HG03432 (cell line): Measurements from ENCODE around the gene HOXA13.

Source experiments
- ATAC-seq: cut with Tn5 transposase; IDR thresholded peaks from one replicate; pipeline ENCODE4 v1.9.1; 2021; ENCODE audit warnings: mild to moderate bottlenecking, moderate library complexity; ENCODE audit not compliant: unreplicated experiment

The HOXA13 gene

GRCh38 chr7:27193335-27194001, 6.4 kb downstream of the HOXA13 start:
- ATAC-seq: no peak

- no peak for ATAC-seq
Observed at GRCh38 chr7:27192546-27193334, 7.2 kb downstream of the HOXA13 start.

GRCh38 chr7:27191833-27192545, 7.9 kb downstream of the HOXA13 start:
- ATAC-seq: no peak

DNA sequence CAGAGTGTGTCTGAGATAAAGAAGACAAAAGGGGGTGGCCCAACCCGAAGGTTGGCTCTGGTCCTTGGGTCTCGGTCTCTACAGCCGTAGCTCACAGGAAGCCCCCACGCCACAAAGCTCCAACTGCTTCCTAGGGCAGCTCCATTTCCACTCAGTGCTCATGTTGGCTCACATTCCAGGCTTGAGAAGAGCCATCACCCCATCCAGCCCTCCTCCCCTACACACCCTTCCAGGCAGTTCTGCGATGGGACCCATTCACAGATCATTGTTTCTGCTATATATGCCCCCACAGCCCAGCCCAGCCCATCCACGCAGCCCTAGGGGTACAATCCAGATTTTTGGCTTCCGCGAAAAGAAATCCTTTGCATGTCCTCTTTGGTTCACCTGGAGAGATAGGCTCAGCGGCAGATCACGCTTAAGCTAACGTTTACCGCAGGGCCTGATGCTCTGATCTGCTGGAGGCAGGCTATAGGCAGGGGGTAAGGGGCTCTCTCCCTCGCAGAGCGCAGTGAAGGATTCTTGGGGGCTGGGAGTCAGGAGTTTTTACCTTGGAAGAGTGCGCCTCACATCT, 8.6 kb downstream of the HOXA13 start:
- ATAC-seq: no peak

- ATAC-seq: no peak
Observed at GRCh38 chr7:27189997-27190748, 9.7 kb downstream of the HOXA13 start.

DNA sequence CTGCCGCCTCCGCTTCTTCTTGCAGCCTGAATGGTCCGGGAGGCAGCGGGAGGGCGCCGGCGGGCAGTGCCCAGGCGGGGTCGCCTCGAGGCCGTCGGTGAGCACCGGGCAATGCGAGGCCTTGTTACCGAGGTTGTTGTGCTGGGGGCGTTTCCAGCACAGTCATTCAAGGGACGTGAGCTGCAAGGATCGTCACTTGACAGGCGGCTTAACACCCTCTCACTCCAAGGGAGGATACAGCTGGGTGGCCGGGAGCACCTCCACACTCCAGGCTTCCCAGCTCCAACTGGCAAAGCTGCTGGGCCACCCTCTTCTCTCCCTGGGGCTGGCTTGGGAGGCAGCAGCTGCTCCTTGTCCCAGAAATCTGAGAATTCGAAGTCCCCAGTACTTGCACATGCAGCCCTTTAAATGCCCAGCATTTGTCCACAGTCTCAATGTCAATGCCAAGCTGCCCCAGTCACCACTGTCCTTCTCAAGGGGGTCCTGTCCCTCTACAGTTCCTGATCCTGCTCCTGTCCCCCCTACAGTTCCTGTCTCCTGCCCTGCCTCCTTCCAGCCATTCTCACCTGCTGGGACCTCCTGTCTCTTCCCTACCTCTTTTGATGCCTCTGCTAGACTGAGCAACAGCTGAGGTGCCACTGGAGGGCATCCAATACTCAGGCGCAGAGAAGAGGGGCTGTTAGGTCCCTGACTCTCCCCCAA, 10.4 kb downstream of the HOXA13 start:
- no peak for ATAC-seq

GRCh38 chr7:27188386-27189294, 11.3 kb downstream of the HOXA13 start:
- ATAC-seq: no peak

DNA sequence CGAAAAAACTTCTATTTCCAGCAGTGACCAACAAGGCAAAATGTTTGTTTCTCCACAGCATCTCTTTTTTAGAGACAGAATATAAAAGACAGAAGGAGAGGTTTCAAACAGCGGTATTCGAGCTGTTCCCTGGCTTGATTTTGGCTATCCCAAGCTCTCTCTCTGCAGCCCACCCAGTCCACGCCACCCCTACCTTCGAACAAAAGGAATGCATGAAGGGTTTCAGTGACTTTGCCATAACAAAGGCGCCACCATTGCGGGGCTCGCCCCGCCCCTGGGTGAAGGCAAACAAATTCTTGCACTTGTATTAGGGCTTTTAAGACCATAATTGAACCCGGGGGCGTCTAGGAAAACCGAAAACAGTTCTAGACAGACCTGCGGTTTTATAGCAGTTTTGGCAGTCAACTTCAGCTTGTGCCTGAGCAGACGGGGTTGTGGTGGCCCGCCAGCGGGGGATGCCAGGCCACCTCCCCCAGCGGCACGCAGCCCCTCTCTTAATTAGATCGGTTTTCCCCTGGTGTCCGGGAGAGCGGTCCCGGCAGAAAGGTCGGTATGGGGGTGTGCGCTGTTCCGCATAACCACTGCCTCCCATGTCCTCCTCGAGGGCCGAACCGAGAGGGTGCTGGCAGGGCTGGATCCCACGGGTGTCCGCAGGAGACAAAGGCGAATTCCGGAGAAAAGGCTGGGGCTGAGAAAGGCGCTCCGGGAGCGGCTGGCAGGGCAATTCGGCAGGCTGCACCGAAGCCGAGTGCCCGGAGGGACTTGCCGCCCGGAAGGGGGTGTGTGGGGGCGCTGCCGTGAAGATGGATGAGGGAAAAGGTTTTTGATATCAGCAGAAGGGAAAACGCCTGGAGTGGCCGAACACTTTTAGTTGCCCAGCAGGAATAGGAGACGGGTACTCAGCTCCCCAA, 12.2 kb downstream of the HOXA13 start:
- no peak for ATAC-seq

DNA sequence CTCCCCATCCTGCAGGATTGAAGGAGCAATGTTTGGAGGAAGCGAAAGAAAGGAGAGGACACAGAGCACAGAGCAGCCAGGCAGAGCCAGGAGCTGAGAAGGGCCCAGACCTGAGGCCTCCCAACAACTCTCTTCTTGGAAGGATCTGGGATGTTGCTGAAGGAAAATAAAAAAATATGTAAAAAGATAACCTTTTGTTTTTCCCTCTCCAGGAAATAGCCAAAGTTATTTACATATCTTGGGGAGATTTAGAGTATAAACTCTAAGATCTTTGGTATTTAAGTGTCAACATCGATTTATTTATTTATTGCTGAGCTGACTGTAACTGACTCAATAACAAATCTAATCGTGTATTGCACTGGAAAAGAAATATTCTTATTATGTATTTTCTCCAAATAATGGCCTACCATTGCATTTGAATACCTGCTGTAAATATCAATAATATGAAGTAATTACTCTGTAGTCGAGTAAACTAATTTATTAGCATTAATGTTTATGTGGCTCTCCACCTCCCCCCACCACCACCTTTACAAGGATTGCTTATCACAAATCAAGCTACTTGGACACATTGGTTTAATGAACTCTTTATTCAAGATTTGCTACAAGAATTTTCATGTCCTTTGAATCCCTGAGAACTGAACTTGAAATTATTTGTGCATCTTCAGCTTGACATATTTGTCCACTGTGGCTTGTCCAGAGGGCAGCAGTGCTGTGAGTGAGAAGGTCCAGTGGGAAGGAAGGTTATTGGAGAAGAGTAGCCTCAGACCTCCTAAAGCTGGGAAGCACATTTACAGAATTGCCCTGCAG, 13.0 kb downstream of the HOXA13 start:
- no peak for ATAC-seq

- no peak for ATAC-seq
Observed at GRCh38 chr7:27185854-27186667, 13.8 kb downstream of the HOXA13 start.

DNA sequence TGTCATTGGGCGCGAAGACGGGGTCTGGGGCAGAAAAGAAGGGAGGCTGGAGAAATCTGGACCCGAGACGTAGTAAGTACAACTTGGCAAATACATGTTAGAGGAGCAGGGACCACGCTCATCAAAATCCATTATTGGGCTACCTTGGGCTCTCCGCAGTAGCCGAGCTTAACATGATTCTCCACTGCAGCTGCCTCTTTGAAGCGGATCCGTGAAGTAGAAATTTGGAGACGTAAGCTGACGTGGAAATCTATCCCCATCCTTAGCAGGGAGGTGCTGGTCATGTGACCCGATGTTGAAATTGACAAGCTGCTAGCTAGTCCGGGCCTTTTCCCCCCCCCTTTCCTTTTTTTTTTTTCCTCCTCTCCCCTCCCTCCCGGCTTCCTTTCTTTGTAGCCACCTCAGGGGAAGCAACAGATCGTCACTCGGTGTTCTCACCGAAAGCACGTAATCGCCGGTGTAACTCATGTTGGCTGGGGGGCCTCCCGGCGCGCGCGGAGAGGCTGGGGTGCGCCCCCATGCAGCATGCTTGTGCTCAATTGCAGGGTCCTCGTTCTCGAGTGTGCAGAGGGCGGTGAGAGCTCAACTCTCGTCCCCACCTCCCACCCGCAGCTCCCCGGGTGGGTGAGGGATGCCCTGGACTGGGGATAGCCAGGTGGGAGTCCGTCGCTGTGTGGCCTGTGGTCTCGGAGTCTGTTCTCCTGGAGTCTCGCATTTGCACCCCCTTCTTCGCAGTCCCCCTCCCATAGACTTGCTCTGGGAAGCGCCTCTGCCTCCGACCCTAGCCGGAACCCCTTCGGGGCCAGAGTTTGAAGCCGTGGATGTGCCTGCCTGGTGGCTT, 14.7 kb downstream of the HOXA13 start, which contains the start of gene HOXA11:
HOXA11 (minus strand) TSS at position 220 of the 841 bp plus-strand sequence; CDS start at position 132, 88 bp downstream.
- ATAC-seq: no peak

DNA sequence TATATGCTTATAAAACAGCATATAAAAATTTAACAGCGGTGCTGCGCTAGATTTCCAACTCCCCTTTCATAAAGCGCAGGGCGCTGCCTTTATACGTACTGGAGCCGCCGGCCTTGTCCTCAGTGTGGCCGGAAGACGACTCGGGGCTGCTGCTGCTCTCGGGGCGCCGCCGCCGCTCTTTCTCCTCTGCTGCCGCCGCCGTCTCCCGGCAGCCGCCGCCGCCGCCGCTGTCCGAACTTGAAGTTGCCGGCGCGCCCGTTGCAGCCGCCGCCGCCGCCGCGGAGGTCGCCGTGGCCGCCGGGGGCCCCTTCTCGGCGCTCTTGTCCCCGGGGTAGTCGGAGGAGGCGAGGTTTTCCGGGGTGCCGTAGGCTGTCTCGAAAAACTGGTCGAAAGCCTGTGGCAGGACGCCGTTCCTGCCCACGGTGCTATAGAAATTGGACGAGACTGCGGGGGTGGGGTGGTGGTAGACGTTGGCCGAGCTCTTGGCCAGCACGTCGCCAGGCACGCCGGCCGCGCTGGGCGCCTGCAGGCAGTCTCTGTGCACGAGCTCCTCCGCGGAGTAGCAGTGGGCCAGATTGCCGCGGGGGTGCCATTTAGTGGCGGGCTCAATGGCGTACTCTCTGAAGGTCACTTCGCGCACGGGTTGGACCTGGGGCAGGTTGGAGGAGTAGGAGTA, 15.4 kb downstream of the HOXA13 start:
- no peak for ATAC-seq

DNA sequence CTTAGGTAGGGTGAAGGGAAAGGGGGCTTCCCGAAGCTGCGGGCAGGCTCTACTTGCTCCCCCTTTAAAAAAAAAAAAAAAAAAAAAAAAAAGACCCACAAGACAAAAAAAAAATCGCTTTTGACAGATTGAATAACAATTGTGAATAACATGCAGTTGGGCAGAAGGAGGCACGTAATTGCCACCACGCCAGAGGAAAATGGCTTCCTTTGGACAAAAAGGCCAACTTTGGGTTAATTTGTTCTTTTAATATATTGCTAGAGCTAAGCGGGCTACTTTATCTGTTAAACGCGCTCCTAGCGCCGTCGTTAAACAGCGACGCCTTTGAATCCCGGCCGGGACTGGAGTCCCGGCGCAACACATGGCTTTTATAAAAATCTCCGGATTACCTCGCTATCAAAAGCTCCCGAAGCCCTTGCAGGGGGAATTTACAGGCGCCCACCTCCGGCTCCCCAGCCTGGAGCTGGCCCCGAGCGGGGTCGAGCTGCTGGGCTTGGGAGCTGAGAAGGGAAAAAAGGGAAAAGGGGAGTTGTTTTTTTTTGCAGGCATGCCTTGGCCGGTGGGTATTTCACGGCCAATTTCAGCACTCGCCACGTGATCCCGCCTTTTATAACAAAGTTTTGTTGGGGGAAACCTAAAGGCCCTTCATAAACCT, 16.1 kb downstream of the HOXA13 start:
- ATAC-seq: no peak
